Karpas-422 (cell line): ENCODE data around the gene TGM2. TPM values are rescaled to one million over a fixed set of nuclear protein-coding genes. Genes with fewer than 3 reads are reported as not detected.

Experiments
- DNase-seq: peaks from one replicate; pipeline ENCODE4 v3.0.0-alpha.2; 2015
- H2AFZ ChIP-seq: fragments of 200-600 bp; sonication (generic); 2 replicates; pipeline ENCODE4 v1.6.1; 2014; ENCODE audit warnings: antibody characterized with exemption, low read length, mixed read lengths
- H3K27ac ChIP-seq: fragments of 200-600 bp; sonication (generic); 2 replicates; pipeline ENCODE4 v1.5.1; 2014; ENCODE audit warnings: mild to moderate bottlenecking, low read length, moderate library complexity
- H3K27me3 ChIP-seq: fragments of 200-600 bp; sonication (generic); 2 replicates; pipeline ENCODE4 v1.6.1; 2014; ENCODE audit warnings: low read length, mixed read lengths
- H3K36me3 ChIP-seq: fragments of 200-600 bp; sonication (generic); 2 replicates; pipeline ENCODE4 v1.6.1; 2014; ENCODE audit warnings: low read length, mixed read lengths; ENCODE audit not compliant: insufficient read depth
- H3K4me1 ChIP-seq: fragments of 200-600 bp; sonication (generic); 2 replicates; pipeline ENCODE4 v1.6.1; 2014; ENCODE audit warnings: mild to moderate bottlenecking, low read length, mixed read lengths
- H3K4me2 ChIP-seq: fragments of 200-600 bp; sonication (generic); 2 replicates; pipeline ENCODE4 v1.6.1; 2014; ENCODE audit warnings: low read length, low read depth, mild to moderate bottlenecking; ENCODE audit not compliant: poor library complexity, severe bottlenecking
- H3K4me3 ChIP-seq: fragments of 200-600 bp; sonication (generic); 2 replicates; pipeline ENCODE4 v1.5.1; 2014; ENCODE audit warnings: mild to moderate bottlenecking, antibody characterized with exemption, low read length, mixed read lengths
- H3K79me2 ChIP-seq: fragments of 200-600 bp; sonication (generic); 2 replicates; pipeline ENCODE4 v1.6.1; 2014; ENCODE audit warnings: mild to moderate bottlenecking, low read length, mixed read lengths
- H3K9ac ChIP-seq: fragments of 200-600 bp; sonication (generic); 2 replicates; pipeline ENCODE4 v1.6.0; 2014; ENCODE audit warnings: low read length
- H3K9me2 ChIP-seq: fragments of 200-600 bp; sonication (generic), shearing (Covaris generic); replicated peaks from 2 replicates; pipeline ENCODE4 v1.6.0; 2014; ENCODE audit warnings: mild to moderate bottlenecking, low read length, moderate library complexity; ENCODE audit not compliant: insufficient read depth
- H3K9me3 ChIP-seq: fragments of 300-700, 200-600 bp; sonication (generic); 2 replicates; pipeline ENCODE4 v1.6.1; 2014; ENCODE audit warnings: low read length, mixed read lengths
- H4K20me1 ChIP-seq: fragments of 200-600 bp; sonication (generic); 2 replicates; pipeline ENCODE4 v1.6.1; 2014; ENCODE audit warnings: mild to moderate bottlenecking, antibody characterized with exemption, low read length, low read depth; ENCODE audit not compliant: insufficient read depth
- total RNA-seq: library from RNA; depleted of rRNA; stranded (reverse); fragments of >200 nt; shearing (Covaris generic); gene quantifications from 2 replicates; pipeline ENCODE4 v1.2.3, GENCODE V29; 2014; ENCODE audit warnings: low replicate concordance

Gene TGM2
- total RNA-seq, 1 experiment from 2014 or later: 0.15 TPM

DNA sequence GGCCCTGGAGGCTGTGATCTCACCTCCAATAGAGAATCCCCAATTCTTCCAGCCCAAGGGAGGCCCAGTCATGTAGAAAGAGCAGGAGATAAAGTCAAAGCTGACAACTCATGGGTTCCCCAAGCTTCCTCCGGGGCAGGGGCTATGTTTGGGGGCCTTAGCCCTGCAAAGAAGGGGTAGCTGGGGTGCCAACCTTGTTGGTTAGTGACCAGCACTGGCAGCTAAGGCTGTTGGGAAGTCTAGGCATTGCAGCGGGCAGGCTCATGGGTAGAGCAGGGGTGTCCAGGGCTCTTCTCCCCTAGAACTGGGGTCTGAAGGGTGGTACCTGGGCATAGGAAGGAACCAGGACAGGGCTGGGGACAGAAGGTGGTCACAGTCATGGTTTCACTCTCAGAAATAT, 36.4 kb downstream of the TGM2 start:
- no peak overlapping the region for H2AFZ ChIP-seq
- no peaks in the 10 kb centered on the region for H3K36me3 ChIP-seq
- H3K27ac ChIP-seq: no peak overlapping the region
- H3K9ac ChIP-seq: no peak overlapping the region
- no peak for DNase-seq
- H3K4me1 ChIP-seq: no peaks in the 10 kb centered on the region
- H3K4me2 ChIP-seq: no peak overlapping the region
- no peaks in the 10 kb centered on the region for H4K20me1 ChIP-seq
- H3K9me2 ChIP-seq: no peaks in the 10 kb centered on the region
- H3K4me3 ChIP-seq: no peak overlapping the region
- H3K9me3 ChIP-seq: no peaks in the 10 kb centered on the region
- no peaks in the 10 kb centered on the region for H3K27me3 ChIP-seq
- H3K79me2 ChIP-seq: no peaks in the 10 kb centered on the region

DNA sequence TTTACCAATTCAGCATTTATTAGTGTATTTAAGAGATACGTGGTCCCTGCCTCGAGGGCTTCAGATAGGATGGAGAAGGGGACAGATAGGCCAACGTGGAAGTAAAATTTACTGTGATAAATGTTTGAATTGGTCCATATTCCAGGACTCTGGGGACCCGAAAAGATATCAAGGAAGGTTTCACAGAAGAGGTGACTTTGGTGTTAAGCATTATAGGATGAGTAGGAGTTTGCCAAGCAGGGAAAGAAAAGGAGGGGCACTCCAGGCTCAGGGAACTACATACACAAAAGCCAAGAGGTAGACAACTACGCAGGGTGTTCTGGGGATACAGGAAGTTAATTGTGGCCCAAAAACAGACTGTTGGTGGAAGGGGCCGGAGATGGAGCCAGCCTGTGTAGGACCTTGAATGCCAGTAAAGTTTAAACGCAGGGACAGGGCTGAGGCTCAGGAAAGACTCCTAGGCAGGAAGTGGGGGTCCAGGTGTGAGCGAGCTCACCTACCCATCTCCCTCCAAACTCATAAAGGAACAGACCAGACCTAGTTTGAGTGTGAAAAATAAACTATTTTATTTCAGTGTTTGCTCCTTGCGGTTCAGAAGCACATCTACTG, 37.0 kb downstream of the TGM2 start:
- Histone ChIP-seq H3K9me3 (no peaks in the 10 kb centered on the region), H3K9me2 (no peaks in the 10 kb centered on the region), H3K36me3 (no peaks in the 10 kb centered on the region), H2AFZ (no peak overlapping the region), H3K4me3 (no peak overlapping the region), H3K9ac (no peak overlapping the region), H3K4me2 (no peak overlapping the region), H3K27me3 (no peaks in the 10 kb centered on the region), H4K20me1 (no peaks in the 10 kb centered on the region), H3K79me2 (no peaks in the 10 kb centered on the region), H3K4me1 (no peaks in the 10 kb centered on the region), H3K27ac (no peak overlapping the region)
- DNase-seq: no peak

DNA sequence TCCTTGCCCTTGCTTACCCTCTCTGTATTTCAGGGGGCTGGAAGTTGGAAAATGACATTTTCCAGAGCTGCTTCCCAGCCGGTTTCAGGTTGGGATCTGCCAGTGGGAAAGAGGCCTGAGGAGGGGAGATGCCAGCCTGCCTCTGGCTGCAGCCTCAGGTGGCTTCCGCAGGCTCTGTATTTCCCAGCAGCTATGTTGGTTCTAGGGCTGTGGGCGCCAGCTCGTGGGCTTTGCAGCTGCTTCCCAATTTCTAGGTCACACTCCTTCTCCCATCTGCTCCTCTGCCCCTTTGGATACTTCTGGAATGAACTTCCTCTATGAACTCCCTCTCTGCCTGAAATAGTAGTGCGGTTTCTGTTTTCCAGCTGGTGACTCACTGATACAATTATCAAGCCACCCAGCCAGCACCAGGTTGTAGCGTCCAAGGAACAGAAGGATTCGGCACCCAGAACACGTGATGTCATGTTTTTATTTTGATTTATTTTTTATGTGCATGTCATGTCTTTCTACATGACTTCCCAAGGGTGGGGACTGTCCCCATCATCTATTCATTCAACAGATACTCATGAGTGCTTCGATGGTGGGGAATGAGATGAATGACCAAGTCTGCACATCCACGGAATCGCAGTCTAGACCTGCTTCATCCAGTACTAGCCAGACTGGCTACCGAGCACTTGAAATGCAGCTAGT, 38.0 kb downstream of the TGM2 start:
- DNase-seq: no peak
- H3K9me3 ChIP-seq: no peaks in the 10 kb centered on the region
- H3K9me2 ChIP-seq: no peaks in the 10 kb centered on the region
- no peak overlapping the region for H3K4me3 ChIP-seq
- H2AFZ ChIP-seq: no peak overlapping the region
- H4K20me1 ChIP-seq: no peaks in the 10 kb centered on the region
- no peaks in the 10 kb centered on the region for H3K27me3 ChIP-seq
- H3K27ac ChIP-seq: no peak overlapping the region
- no peaks in the 10 kb centered on the region for H3K79me2 ChIP-seq
- no peaks in the 10 kb centered on the region for H3K4me1 ChIP-seq
- H3K36me3 ChIP-seq: no peaks in the 10 kb centered on the region
- no peak overlapping the region for H3K9ac ChIP-seq
- H3K4me2 ChIP-seq: no peak overlapping the region

DNA sequence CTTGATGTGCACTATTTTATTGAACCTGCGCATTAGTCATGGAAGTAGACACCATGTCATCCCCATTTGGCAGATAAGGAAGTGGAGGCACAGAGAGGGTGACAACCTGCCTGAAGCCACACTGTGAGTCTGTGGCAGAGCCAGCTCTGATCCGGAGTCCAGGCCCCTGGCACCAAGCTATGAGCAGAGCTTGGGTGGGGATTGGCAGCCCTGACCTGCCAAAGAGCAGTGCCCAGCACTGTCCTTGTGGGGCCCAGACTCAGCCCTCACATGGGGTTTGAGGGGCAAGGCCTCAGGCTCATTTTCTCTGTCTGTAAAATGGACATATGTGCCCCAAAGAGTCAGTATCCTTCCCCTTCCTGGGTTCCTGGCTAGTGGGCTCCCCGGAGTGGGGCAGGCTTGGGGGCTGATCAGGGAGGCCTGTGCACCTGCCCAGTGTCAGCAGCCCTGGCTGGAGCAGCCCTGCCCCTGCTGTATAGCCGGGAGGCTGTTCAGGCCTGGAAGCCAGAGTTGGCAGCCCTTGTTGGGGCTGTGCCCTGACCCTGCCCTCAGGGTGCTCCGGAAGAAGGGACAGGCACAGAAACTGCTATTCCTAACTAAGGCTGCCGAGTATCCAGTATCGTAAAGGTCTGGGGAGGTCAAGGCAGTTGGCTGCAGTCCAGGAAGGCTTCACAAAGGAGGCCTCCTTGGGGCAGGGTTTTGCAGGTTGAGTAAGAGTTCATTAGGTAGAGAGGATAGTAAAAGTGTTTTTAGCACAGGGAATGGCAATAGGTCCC, 38.7 kb downstream of the TGM2 start:
- Histone ChIP-seq H3K4me1 (no peaks in the 10 kb centered on the region), H3K79me2 (no peaks in the 10 kb centered on the region), H2AFZ (no peak overlapping the region), H3K27me3 (no peaks in the 10 kb centered on the region), H3K4me3 (no peak overlapping the region), H3K9me2 (no peaks in the 10 kb centered on the region), H3K9me3 (no peaks in the 10 kb centered on the region), H3K27ac (no peak overlapping the region), H3K9ac (no peak overlapping the region), H4K20me1 (no peaks in the 10 kb centered on the region), H3K36me3 (no peaks in the 10 kb centered on the region), H3K4me2 (no peak overlapping the region)
- no peak for DNase-seq

DNA sequence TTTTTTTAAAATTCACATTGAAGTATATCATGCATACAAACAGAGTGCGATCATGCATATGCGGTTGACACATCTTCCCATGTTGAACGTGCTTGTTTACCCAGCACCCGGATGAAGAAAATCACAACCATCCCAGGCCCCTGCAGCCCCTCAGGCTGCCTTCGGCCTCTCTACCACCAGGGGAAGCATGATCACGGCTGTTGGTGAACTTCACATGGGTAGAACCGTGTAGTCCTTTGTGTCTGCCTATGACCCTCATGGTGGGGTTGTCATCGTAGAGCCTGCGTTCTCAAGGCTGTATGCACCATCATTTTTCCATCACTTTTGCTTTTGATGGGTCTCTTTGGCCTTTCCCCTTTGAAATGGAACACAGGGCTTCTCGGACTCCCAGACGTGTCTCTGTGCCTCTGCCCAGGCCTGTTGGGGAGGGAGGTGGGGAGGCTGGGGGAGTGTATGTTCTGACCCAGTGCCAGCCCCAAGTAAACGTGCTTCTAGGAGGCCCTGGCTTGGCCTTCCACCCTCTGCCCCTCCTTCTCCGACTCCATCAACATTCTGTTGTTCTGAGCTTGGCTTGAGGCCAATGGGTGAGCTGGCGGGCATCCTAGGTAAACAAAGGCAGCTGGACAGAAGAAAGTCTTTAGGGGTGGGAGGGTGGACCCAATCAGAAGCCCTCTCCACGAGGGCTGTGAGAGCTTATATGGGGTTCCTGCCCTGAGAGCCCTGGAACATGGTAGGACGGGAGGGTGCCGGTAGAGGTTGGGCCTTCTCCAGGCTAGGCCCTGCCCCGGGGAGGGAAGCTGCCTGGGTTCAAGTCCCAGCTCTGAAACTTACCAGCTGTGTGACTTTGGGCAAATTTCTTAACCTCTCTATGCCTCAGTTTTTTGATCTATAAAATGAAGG, 39.7 kb downstream of the TGM2 start:
- Histone ChIP-seq H3K79me2 (no peaks in the 10 kb centered on the region), H3K9me2 (no peaks in the 10 kb centered on the region), H3K27me3 (no peaks in the 10 kb centered on the region), H3K9me3 (no peaks in the 10 kb centered on the region), H3K4me3 (no peak overlapping the region), H3K4me1 (no peaks in the 10 kb centered on the region), H3K36me3 (no peaks in the 10 kb centered on the region), H3K9ac (no peak overlapping the region), H4K20me1 (no peaks in the 10 kb centered on the region), H3K27ac (no peak overlapping the region), H2AFZ (no peak overlapping the region), H3K4me2 (no peak overlapping the region)
- no peak for DNase-seq

DNA sequence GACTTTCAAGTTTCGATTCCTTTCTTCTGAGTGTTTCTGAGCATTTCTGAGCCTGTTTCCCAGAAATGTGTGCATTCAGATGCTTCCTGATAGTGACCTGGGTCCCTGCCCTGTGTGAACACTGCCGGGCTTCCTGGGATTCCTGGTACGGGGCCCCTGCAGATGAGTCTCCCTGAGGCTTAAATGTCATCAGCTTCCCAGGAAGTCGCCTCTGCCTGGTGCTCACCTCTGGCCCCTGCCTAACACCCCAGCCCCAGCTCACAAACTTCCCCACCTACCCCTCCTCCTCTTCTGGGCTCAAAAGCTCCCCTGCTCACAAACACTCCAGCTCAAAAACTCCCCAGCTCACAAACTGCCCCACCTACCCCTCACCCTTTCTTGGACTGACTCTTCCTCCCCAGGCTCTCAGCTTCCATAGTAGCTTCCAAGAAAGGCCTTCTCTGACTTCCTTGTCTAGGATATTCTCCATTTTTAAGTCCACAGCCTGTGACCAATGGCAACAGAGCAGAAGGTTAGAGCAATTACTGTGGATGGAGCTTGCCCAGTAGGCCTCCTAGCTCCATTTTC, 42.0 kb downstream of the TGM2 start:
- Histone ChIP-seq H3K9me3 (no peaks in the 10 kb centered on the region), H3K4me1 (no peaks in the 10 kb centered on the region), H3K9me2 (no peaks in the 10 kb centered on the region), H3K27me3 (no peaks in the 10 kb centered on the region), H4K20me1 (no peaks in the 10 kb centered on the region), H3K36me3 (no peaks in the 10 kb centered on the region), H3K79me2 (no peaks in the 10 kb centered on the region), H3K4me2 (no peak overlapping the region), H3K4me3 (no peak overlapping the region), H3K27ac (no peak overlapping the region), H3K9ac (no peak overlapping the region), H2AFZ (no peak overlapping the region)
- DNase-seq: no peak

DNA sequence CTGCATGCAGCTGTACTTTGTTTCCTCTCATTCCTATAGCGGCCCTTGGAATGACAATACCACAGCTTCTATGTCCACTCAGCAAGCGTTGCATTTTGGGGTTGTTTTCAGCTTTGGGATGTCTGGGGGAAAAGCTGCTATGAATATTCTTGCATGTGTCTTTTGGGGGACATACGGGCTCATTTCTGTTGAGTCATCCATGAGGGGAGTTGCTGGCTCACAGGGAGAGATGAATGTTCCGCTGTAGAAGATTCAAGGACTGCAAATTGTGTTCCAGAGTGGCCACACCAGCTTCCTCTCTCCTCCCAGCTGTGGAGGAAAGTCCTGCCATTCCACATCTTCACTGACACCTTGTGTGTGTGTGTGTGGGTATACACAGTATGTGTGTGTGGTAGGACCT, 43.3 kb downstream of the TGM2 start:
- Histone ChIP-seq H3K9me2 (no peaks in the 10 kb centered on the region), H2AFZ (no peak overlapping the region), H3K36me3 (no peaks in the 10 kb centered on the region), H3K9me3 (no peaks in the 10 kb centered on the region), H3K79me2 (no peaks in the 10 kb centered on the region), H3K4me3 (no peak overlapping the region), H3K27me3 (no peaks in the 10 kb centered on the region), H3K4me1 (no peaks in the 10 kb centered on the region), H3K27ac (no peak overlapping the region), H3K4me2 (no peak overlapping the region), H4K20me1 (no peaks in the 10 kb centered on the region), H3K9ac (no peak overlapping the region)
- DNase-seq: no peak
